Activated T-cell treated with anti-CD3 and anti-CD28 coated beads, Interleukin-2, amount 50 U/mL, for 72 hours (primary cell): ENCODE data around the gene PEMT. TPM values are rescaled to one million over a fixed set of nuclear protein-coding genes. Genes with fewer than 3 reads are reported as not detected.

ENCODE experiments used
- ATAC-seq, 2 donors: fragments of 150-1000 bp; cut with Tn5 transposase; replicated peaks in 1 of 2; 2 replicates each; pipeline ENCODE4 v1.10.0; 2021; ENCODE audit warnings: moderate library complexity in 2 of 2, mild to moderate bottlenecking in 1 of 2
- DNase-seq, 2 donors: peaks; one replicate each; pipeline ENCODE4 v3.0.0; 2021 to 2022; ENCODE audit warnings: mixed read lengths in 1 of 2
- H3K27ac Mint-ChIP-seq: one replicate; pipeline ENCODE4 v1.8.0; 2022; ENCODE audit warnings: mild to moderate bottlenecking, moderate library complexity, mixed read lengths
- H3K27me3 Mint-ChIP-seq: one replicate; pipeline ENCODE4 v1.8.0; 2022; ENCODE audit warnings: low read depth, mixed read lengths
- H3K36me3 Mint-ChIP-seq, 2 donors: one replicate each; pipeline ENCODE4 v1.8.0; 2022; ENCODE audit warnings: mixed read lengths in 2 of 2, mild to moderate bottlenecking in 1 of 2; ENCODE audit not compliant: insufficient read depth in 2 of 2
- H3K4me1 Mint-ChIP-seq: one replicate; pipeline ENCODE4 v1.8.0; 2022; ENCODE audit warnings: low read depth, mixed read lengths
- H3K4me3 Mint-ChIP-seq, 2 donors: one replicate each; pipeline ENCODE4 v1.8.0; 2022; ENCODE audit warnings: mild to moderate bottlenecking in 2 of 2, mixed read lengths in 2 of 2, moderate library complexity in 2 of 2
- H3K9me3 Mint-ChIP-seq, 2 donors: one replicate each; pipeline ENCODE4 v1.8.0; 2022; ENCODE audit warnings: mixed read lengths in 2 of 2
- total RNA-seq, 2 donors: library from RNA; stranded (reverse); gene quantifications; one replicate each; pipeline ENCODE4 v1.2.3, GENCODE V29; 2022

The PEMT gene
- total RNA-seq, 2 donors from 2014 or later: 21.6 to 36.8 TPM

DNA sequence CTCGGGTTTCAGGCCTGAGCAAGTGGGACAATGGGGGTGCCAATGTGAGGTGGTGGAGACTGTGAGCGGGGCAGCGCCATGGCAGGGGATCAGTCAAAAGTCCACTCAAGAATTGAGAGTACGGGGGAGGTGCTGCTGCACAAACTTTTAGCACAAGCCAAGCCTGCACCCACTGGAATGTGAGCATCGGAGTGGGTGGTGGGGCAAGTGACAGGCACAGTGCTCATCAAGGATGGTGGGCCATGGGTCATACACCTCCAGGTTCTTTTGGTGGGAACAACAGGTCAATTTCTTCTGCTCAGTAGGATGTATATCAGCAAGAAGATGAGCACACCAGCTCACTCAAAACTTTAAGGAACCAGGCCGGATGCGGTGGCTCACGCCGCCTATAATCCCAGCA lies 32.4 kb upstream of the PEMT start:
- no peak for ATAC-seq
- no peaks in the 10 kb centered on the region for H3K9me3 Mint-ChIP-seq

GRCh38 chr17:17621254-17621653 lies 29.7 kb upstream of the PEMT start:
- Mint-ChIP-seq H3K4me1 (no peaks in the 10 kb centered on the region), H3K27me3 (no peaks in the 10 kb centered on the region), H3K36me3 (no peaks in the 10 kb centered on the region), H3K9me3 (no peaks in the 10 kb centered on the region), H3K4me3 (no peak overlapping the region), H3K27ac (no peak overlapping the region)
- ATAC-seq (no peak), DNase-seq (no peak)

More for the DNA sequence above, 32.4 kb upstream of the PEMT start:
- H3K36me3 Mint-ChIP-seq: no peaks in the 10 kb centered on the region
- no peak overlapping the region for H3K27ac Mint-ChIP-seq
- H3K4me3 Mint-ChIP-seq: no peak overlapping the region
- DNase-seq: no peak
- peaks cover 8% of the 10 kb centered on the region for H3K4me1 Mint-ChIP-seq
- no peaks in the 10 kb centered on the region for H3K27me3 Mint-ChIP-seq

DNA sequence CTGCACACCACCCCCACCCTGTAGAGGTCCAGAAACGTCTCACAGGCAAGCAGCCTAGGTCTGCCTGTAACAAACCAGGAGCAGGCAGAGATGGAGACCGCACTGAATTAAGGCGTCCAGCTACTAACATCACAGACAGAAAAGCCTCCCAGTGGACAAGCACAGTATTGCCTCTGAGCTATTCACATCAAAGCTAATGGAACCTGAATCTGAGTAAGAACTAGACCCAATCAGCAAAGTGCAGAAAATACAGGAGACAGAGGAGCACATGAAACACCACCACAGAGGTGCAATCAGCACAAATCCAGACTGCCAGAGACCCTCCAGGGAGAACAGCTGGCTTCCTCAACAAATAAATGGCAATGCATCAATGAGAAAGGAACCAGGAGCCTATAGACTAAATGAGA lies 22.2 kb upstream of the PEMT start:
- Mint-ChIP-seq H3K4me3 (no peak overlapping the region), H3K36me3 (peaks cover 0 to 2% of the 10 kb centered on the region in 2 donors), H3K27ac (no peak overlapping the region), H3K4me1 (peaks cover 7% of the 10 kb centered on the region), H3K27me3 (no peaks in the 10 kb centered on the region), H3K9me3 (peaks cover 0 to 3% of the 10 kb centered on the region in 2 donors)
- peak; percentile 84 to 87 for ATAC-seq
- DNase-seq: peak; percentile 43 to 46

DNA sequence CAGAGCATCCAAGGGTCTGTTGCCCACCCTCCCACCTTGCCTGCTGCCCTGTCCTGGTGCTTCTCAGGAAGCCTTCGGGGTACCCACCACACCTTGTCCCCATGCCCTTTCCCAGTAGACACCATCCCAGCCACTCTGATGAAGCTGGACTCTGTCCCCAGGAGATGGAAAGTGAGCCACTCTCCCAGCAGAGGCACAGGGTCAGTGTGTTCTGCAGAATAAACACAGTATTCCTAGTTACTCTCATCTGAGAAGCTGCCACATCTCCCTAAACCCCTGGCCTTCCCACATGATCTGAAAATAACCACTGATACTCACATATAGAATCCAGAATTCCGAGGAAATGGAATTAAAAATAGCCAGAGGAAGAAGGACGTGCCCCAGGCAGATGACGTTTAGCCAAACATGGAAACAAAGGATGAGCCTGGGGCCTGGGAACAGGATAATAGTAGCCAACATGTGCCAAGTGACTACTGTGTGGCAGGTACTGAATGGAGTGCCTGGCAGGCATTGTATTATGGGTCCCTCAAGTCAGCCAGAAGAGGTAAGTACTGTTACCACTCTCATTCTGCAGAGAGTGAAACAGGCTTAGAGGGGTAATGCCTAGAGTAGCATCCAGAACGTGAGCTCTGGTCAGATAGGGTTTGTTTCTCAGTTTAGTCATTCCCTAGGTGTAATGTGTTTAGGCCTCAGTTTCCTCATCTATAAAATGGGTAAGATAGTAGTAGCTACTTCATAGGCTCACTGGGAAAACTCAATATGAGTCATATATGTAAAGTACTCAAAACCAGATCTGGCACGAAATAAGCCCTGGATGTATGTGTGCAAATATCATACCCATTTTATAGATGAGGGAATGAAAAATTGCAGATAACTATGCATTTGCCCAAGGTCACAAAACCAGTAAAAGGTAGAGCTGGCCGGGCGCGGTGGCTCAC lies 20.8 kb upstream of the PEMT start:
- ATAC-seq: no peak
- Mint-ChIP-seq H3K4me3 (no peak overlapping the region), H3K36me3 (peaks cover 0 to 2% of the 10 kb centered on the region in 2 donors), H3K4me1 (peaks cover 7% of the 10 kb centered on the region), H3K27me3 (no peaks in the 10 kb centered on the region), H3K9me3 (peaks cover 0 to 3% of the 10 kb centered on the region in 2 donors), H3K27ac (no peak overlapping the region)
- no peak for DNase-seq

DNA sequence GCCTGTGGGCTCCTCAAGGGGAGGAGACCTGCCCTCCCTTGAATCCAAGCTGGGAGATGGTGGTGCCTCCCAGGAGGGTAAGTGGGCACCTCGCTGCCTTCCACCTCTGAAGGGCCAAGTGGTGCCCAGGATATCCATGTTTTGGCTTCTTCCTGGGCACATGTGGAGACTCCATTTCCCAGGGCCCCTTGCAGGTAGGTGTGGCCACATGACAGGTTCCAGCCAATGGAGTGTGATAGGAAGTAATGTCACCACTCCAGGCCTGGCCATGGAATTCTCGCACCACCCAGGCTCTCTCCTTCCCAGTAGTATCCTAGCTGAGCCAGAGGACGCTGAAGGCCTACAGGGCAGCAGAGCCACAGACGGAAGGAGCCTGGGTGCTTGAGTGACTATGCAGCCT lies 17.6 kb upstream of the PEMT start:
- ATAC-seq: no peak
- peaks cover 8% of the 10 kb centered on the region for H3K27me3 Mint-ChIP-seq

GRCh38 chr17:17606416-17607000 lies 15.0 kb upstream of the PEMT start:
- ATAC-seq: no peak
- DNase-seq: no peak
- Mint-ChIP-seq H3K27me3 (peaks cover 8% of the 10 kb centered on the region), H3K9me3 (no peaks in the 10 kb centered on the region), H3K4me1 (no peaks in the 10 kb centered on the region), H3K27ac (no peak overlapping the region), H3K4me3 (no peak overlapping the region), H3K36me3 (no peaks in the 10 kb centered on the region)

More for the DNA sequence above, 17.6 kb upstream of the PEMT start:
- Mint-ChIP-seq H3K9me3 (peaks cover 0 to 3% of the 10 kb centered on the region in 2 donors), H3K36me3 (peaks cover 0 to 2% of the 10 kb centered on the region in 2 donors), H3K4me3 (no peak overlapping the region), H3K27ac (no peak overlapping the region), H3K4me1 (peaks cover 7% of the 10 kb centered on the region)
- DNase-seq: no peak

DNA sequence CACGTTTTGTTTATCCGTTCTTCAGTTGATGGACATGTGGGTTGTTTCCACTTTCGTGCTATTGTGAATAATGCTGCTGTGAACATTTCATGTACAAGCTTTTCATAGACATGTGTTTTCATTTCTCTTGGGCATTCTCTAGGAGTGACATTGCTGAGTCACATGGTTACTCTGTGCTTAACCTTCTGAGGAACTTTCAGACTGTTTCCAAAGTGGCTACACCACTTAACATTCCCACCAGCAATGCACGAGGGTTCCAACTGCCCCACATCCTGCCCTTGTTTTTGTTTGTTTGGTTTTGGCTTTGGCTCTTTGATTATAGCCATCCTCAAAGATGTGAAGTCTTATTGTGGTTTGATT lies 14.2 kb upstream of the PEMT start:
- no peaks in the 10 kb centered on the region for H3K36me3 Mint-ChIP-seq
- no peaks in the 10 kb centered on the region for H3K9me3 Mint-ChIP-seq
- ATAC-seq: no peak
- no peak overlapping the region for H3K4me3 Mint-ChIP-seq
- H3K27me3 Mint-ChIP-seq: peaks cover 8% of the 10 kb centered on the region
- no peaks in the 10 kb centered on the region for H3K4me1 Mint-ChIP-seq
- no peak for DNase-seq
- no peak overlapping the region for H3K27ac Mint-ChIP-seq

DNA sequence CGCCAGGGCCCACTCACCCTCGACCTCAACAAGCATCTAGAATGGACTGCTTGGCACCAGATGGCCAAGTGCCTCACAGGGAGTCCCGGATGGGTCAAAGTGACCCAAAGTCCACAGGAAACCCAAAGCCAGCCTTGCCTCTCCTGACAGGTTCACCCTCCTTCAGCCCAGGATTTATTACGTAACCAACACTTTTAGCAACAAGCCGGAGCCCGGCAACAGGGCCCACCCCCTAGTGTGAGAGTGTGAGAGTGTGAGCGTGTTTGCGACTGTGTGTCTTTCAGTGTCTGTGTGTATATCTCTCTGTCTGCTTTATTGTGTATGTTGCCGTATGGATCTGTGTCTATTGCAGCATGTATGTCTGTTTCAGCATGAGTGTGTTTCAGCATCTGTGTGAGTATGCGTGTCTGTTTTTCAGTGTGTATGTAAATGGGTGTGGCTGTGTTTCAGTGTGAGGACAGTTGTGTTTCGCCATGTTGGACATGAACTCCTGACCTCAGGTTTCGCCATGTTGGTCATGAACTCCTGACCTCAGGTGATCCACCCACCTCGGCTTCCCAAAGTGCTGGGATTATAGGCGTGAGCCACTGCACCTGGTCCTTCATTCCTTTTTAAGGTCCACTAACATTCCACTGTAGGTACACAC lies 13.7 kb upstream of the PEMT start:
- no peaks in the 10 kb centered on the region for H3K9me3 Mint-ChIP-seq
- no peak overlapping the region for H3K27ac Mint-ChIP-seq
- no peaks in the 10 kb centered on the region for H3K4me1 Mint-ChIP-seq
- H3K27me3 Mint-ChIP-seq: peaks cover 8% of the 10 kb centered on the region
- ATAC-seq (no peak), DNase-seq (no peak)
- H3K4me3 Mint-ChIP-seq: no peak overlapping the region
- H3K36me3 Mint-ChIP-seq: no peaks in the 10 kb centered on the region

DNA sequence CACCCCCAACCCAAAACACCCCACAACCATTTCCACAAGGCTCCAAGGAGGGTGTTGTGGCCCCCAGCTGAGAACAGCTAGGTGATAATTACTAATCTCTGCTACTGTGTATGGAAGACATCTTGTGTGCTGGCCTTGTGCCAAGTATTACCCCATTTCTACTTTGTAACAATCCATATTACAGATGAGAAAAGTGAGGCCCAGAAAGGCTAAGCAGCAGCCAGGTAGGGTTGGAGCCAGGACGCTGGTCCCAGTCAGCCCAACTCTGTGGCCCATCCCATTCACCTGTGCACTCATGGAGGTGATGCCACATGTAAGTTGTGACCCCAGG lies 12.4 kb upstream of the PEMT start:
- H3K27me3 Mint-ChIP-seq: peaks cover 8% of the 10 kb centered on the region
- no peak for ATAC-seq
- DNase-seq: no peak
- no peaks in the 10 kb centered on the region for H3K9me3 Mint-ChIP-seq
- H3K36me3 Mint-ChIP-seq: no peaks in the 10 kb centered on the region
- no peak overlapping the region for H3K27ac Mint-ChIP-seq
- no peak overlapping the region for H3K4me3 Mint-ChIP-seq
- H3K4me1 Mint-ChIP-seq: no peaks in the 10 kb centered on the region

DNA sequence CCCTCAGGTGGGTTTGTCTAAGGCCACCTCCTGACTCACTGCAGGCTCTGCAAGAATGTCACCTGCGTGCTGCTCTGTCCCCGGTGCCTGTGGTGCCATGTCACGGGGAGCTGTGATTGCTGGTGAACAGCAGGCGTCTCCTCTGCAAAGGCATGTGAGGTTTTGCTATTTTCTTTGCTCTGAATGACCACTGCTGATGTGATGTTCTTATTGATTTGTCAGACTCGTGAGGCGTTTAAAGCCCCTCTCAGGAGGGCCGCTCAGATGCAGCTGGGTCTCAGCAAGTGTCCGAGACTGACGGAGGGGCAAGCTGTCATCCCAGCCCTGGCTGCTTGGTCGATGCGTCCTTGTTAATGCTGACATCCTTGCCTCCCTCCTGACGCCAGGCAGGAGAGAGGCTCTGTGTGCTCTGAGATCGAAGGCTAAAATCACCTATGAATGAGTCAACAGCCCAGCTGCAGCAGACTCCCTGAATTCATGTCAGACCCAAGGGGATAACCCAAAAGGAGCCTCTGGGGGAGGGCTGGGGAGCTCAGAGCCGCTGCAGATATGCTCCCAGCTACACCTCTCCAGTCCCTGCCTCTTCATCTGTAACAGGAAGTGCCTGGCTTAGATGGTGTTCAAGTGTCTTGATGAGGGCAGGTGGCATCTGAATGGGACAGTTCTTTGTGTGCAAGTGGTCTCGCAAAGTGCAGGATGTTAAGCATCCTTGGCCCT lies 11.8 kb upstream of the PEMT start:
- Mint-ChIP-seq H3K9me3 (no peaks in the 10 kb centered on the region), H3K4me1 (no peaks in the 10 kb centered on the region), H3K4me3 (no peak overlapping the region), H3K27me3 (peaks cover 8% of the 10 kb centered on the region), H3K36me3 (no peaks in the 10 kb centered on the region), H3K27ac (no peak overlapping the region)
- DNase-seq (no peak), ATAC-seq (no peak)

DNA sequence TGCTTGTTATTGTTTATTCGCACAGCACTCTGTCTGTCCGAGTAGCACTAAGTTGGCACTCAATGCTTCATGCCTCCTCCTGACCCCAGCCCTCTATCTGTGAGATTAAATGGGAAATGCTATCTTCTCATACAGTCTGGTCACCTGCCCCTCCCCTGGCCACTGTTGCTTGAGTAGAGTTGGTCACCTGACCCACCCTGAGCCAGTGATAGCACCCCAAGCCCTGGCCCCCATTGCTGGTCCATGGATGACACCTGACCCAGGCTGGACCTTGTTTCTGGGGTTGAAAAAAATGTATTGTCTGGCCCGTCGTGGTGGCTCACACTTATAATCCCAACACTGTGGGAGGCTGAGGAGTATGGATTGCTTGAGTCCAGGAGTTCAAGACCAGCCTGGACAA lies 8.5 kb upstream of the PEMT start:
- Mint-ChIP-seq H3K9me3 (no peaks in the 10 kb centered on the region), H3K27me3 (no peaks in the 10 kb centered on the region), H3K36me3 (no peaks in the 10 kb centered on the region), H3K4me1 (no peaks in the 10 kb centered on the region), H3K4me3 (no peak overlapping the region), H3K27ac (no peak overlapping the region)
- DNase-seq (no peak), ATAC-seq (no peak)

- Mint-ChIP-seq H3K4me1 (peaks cover 5% of the 10 kb centered on the region), H3K36me3 (no peaks in the 10 kb centered on the region), H3K27me3 (no peaks in the 10 kb centered on the region), H3K9me3 (no peaks in the 10 kb centered on the region), H3K27ac (no peak overlapping the region), H3K4me3 (no peak overlapping the region)
- DNase-seq: no peak
- no peak for ATAC-seq
Observed at GRCh38 chr17:17598003-17598402, 6.5 kb upstream of the PEMT start.

DNA sequence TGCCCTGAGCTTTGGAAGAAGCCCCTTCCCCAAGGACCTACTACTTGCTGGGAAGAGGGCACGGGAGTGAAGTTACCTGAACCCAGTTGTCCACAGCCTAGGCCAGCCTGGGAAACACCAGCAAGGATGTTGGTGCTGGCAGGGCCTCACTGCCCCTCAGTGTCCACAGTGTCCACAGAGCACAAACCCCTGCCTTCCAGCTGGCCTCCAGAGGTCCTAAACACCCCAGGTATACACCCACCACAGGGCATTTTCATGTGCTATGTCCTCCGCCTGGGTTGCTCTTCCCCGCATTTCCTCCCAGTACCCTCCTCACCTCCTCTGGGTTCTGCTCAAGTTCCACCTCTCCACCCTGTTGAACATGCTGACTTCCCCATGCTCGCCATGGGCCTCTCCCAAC lies 4.2 kb upstream of the PEMT start:
- no peak for DNase-seq
- Mint-ChIP-seq H3K27me3 (no peaks in the 10 kb centered on the region), H3K9me3 (no peaks in the 10 kb centered on the region), H3K36me3 (no peaks in the 10 kb centered on the region), H3K4me1 (peaks cover 19% of the 10 kb centered on the region), H3K4me3 (no peak overlapping the region), H3K27ac (no peak overlapping the region)
- no peak for ATAC-seq
